ENCODE data around the gene FCER2. TPM values are rescaled to one million over a fixed set of nuclear protein-coding genes. Genes with fewer than 3 reads are reported as not detected.

The FCER2 gene
- total and polyA plus RNA-seq, 2 of the 4 experiments (the other 2 are of a cell fraction): not detected

DNA sequence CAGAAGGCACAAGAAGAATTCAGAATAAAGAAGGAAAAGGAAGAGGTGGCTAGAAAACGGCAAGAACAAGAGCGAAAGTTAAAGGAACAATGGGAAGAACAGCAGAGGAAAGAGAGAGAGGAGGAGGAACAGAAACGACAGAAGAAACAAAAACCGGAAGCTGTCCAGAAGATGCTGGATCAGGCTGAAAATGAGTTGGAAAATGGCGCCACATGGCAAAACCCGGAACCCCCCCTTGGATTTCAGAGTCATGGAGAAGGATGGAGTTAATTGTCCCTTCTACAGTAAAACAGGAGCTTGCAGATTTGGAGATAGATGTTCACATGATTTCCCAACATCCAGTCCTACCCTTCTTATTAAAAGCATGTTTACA, 38.7 kb upstream of the FCER2 start:
- Histone ChIP-seq H3K4me3 (ENCODE audit: insufficient read depth, low read depth, low read length) (no peak overlapping the region), H3K4me1 (ENCODE audit: control insufficient read depth, insufficient read depth, low read length) (no peaks in the 10 kb centered on the region), H3K14ac (replicated peaks; ENCODE audit: low read depth, low read length) (no peak overlapping the region), H3K9me3 (ENCODE audit: control insufficient read depth, insufficient read depth, low read length) (no peaks in the 10 kb centered on the region), H2AK9ac (replicated peaks; ENCODE audit: low read depth, low read length, poor library complexity) (no peak overlapping the region), H3K9me1 (ENCODE audit: insufficient read depth, low read length) (no peaks in the 10 kb centered on the region), H3K27me3 (ENCODE audit: control insufficient read depth, insufficient read depth, low read length) (peaks cover 15% of the 10 kb centered on the region), H2AFZ (replicated peaks; ENCODE audit: low read length, poor library complexity) (no peak overlapping the region), H2BK5ac (ENCODE audit: low read depth, low read length, poor library complexity, severe bottlenecking) (no peak overlapping the region), H4K5ac (ENCODE audit: low read depth, low read length) (no peak overlapping the region), H2BK20ac (ENCODE audit: low read depth, low read length) (no peak overlapping the region), H3K36me3 (ENCODE audit: control insufficient read depth, insufficient read depth, low read length) (no peaks in the 10 kb centered on the region), H3K18ac (ENCODE audit: low read depth, low read length) (no peak overlapping the region), H3K9ac (ENCODE audit: low read depth, low read length) (no peak overlapping the region), H2BK15ac (ENCODE audit: low read depth, low read length) (no peak overlapping the region), H4K8ac (ENCODE audit: low read depth in 2 of 2, low read length in 2 of 2) (no peak overlapping the region), H3K4me2 (ENCODE audit: low read depth, low read length) (no peak overlapping the region), H4K20me1 (ENCODE audit: insufficient read depth, low read length) (no peaks in the 10 kb centered on the region), H2AK5ac (ENCODE audit: low read depth, low read length) (no peak overlapping the region), H3K23ac (ENCODE audit: low read depth, low read length) (no peak overlapping the region), H3K79me1 (ENCODE audit: low read depth in 1 of 2, low read length in 2 of 2) (no peaks in the 10 kb centered on the region), H2BK120ac (ENCODE audit: low read depth, low read length) (no peak overlapping the region), H4K91ac (ENCODE audit: insufficient read depth, low read depth, low read length) (no peak overlapping the region), H3K4ac (ENCODE audit: low read depth, low read length) (no peak overlapping the region), H3K27ac (ENCODE audit: insufficient read depth, low read length) (no peak overlapping the region), H3K56ac (ENCODE audit: extremely low read depth, insufficient read depth, low read length) (no peak overlapping the region)
- dilution Hi-C loops (cut with HindIII; ENCODE audit: low sequenced_read_pairs, unreplicated experiment) (no loop called here), intact Hi-C loops (cut with micrococcal nuclease) (no loop called here), in situ Hi-C loops (cut with MboI; ENCODE audit: low sequenced_read_pairs) (no loop called here)
- TF ChIP-seq MAZ (IDR thresholded peaks at IDR 0.05; ENCODE audit: borderline replicate concordance, low read depth, low read length): no peak
- TF ChIP-seq RFX5 (IDR thresholded peaks at IDR 0.05; ENCODE audit: low read depth, low read length): no peak
- no peak for TF ChIP-seq NFE2L2 (IDR thresholded peaks at IDR 0.05; ENCODE audit: low read depth, low read length)
- TF ChIP-seq CEBPB (IDR thresholded peaks at IDR 0.05; ENCODE audit: low read depth, low read length): no peak
- no peak for TF ChIP-seq CHD1 (IDR thresholded peaks at IDR 0.05; ENCODE audit: low read depth, low read length)
- TF ChIP-seq CTCF (conservative IDR thresholded peaks at IDR 0.05; ENCODE audit: low read depth, low read length): no peak
- TF ChIP-seq USF2 (IDR thresholded peaks at IDR 0.05; ENCODE audit: low read depth, low read length): no peak
- no peak for TF ChIP-seq MXI1 (IDR thresholded peaks at IDR 0.05; ENCODE audit: borderline replicate concordance, low read depth, low read length)
- TF ChIP-seq BHLHE40 (IDR thresholded peaks at IDR 0.05; ENCODE audit: low read depth, low read length): no peak
- TF ChIP-seq SMC3 (IDR thresholded peaks at IDR 0.05; ENCODE audit: low read depth, low read length): no peak
- TF ChIP-seq, protein P1, sequence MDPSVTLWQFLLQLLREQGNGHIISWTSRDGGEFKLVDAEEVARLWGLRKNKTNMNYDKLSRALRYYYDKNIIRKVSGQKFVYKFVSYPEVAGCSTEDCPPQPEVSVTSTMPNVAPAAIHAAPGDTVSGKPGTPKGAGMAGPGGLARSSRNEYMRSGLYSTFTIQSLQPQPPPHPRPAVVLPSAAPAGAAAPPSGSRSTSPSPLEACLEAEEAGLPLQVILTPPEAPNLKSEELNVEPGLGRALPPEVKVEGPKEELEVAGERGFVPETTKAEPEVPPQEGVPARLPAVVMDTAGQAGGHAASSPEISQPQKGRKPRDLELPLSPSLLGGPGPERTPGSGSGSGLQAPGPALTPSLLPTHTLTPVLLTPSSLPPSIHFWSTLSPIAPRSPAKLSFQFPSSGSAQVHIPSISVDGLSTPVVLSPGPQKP (IDR thresholded peaks at IDR 0.05; ENCODE audit: borderline replicate concordance, low read depth, low read length): no peak
- no peak for TF ChIP-seq FOS (IDR thresholded peaks at IDR 0.05; ENCODE audit: low read depth, low read length)
- TF ChIP-seq RCOR1 (IDR thresholded peaks at IDR 0.05; ENCODE audit: insufficient replicate concordance, low read length): no peak
- TF ChIP-seq MAFK (IDR thresholded peaks at IDR 0.05; ENCODE audit: low read depth, low read length): no peak
- no peak for TF ChIP-seq RAD21 (IDR thresholded peaks at IDR 0.05; ENCODE audit: low read length)
- no peak for TF ChIP-seq POLR2A (IDR thresholded peaks at IDR 0.05; ENCODE audit: low read depth, low read length)
- no TSS peak for BruUV-seq (replicated peaks)
- ChIA-PET POLR2A (ENCODE audit: unreplicated experiment) (no interaction called here), CTCF (no interaction called here)
- 60% methylated on average over 2 of the region's 6 CpGs; no CpG with 5 or more reads in 1 of the 2 experiments for WGBS, 2 experiments (ENCODE audit: extremely low coverage in 2 of 2, insufficient read length in 1 of 2)
- DNase-seq (no peak), ATAC-seq (ENCODE audit: low read depth) (no peak)
